Prostate gland (tissue), 2 donors: ENCODE results near the gene RPL18A. TPM values are rescaled to one million over a fixed set of nuclear protein-coding genes. Genes with fewer than 3 reads are reported as not detected.

Experiments used
- DNase-seq: peaks from one replicate; pipeline ENCODE4 v3.0.0-alpha.2; 2019; ENCODE audit warnings: low spot score
- H3K27ac ChIP-seq, 2 donors: fragments of 200-600 bp; sonication (generic); 2 replicates each; pipeline ENCODE4 v1.5.1; 2017 to 2019
- H3K27me3 ChIP-seq: fragments of 200-600 bp; sonication (generic); replicated peaks from 2 replicates; pipeline ENCODE4 v1.5.1; 2019; ENCODE audit not compliant: insufficient read depth
- H3K36me3 ChIP-seq, 2 donors: fragments of 200-600 bp; sonication (generic); 1 replicate in 1 of 2; 2 replicates in 1 of 2; pipeline versions ENCODE4 v1.5.1 to v1.8.1; 2017 to 2019
- H3K4me1 ChIP-seq: fragments of 200-600 bp; sonication (generic); replicated peaks from 2 replicates; pipeline ENCODE4 v1.5.1; 2019
- H3K4me3 ChIP-seq, 2 donors: fragments of 200-600 bp; sonication (generic); 2 replicates each; pipeline ENCODE4 v1.5.1; 2017 to 2019
- H3K9me3 ChIP-seq: fragments of 200-600 bp; sonication (generic); 2 replicates; pipeline ENCODE4 v1.5.1; 2017
- POLR2A ChIP-seq: fragments of 450-650 bp; IDR thresholded peaks from one replicate; pipeline ENCODE4 v1.6.1; 2016; ENCODE audit warnings: antibody characterized with exemption, mild to moderate bottlenecking
- POLR2AphosphoS5 ChIP-seq: sonication (generic); formaldehyde crosslinking; IDR thresholded peaks from one replicate; pipeline ENCODE4 v1.6.1; 2017; ENCODE audit warnings: antibody characterized with exemption
- WGBS: methylation state at CpG from one replicate; pipeline ENCODE4 v1.1.5; 2018; 5-methylcytosine and 5-hydroxymethylcytosine counted together
- intact Hi-C: fragments of 100-400 bp; cut with DNase I; formaldehyde crosslinking; loops from one replicate; pipeline ENCODE4 v1.14.2; 2022
- total RNA-seq, 2 donors: library from RNA; depleted of rRNA; stranded (reverse); fragments of >200 nt; gene quantifications; one replicate each; pipeline ENCODE4 v1.1.0, GENCODE V29; 2016
- TF ChIP-seq, protein P1 (sequence below), 4 experiments: fragments of 200-600 bp in 2 of 4; fragments of 450-650 bp in 2 of 4; sonication (generic) in 2 of 4; IDR thresholded peaks; 1 replicate in 3 of 4; 2 replicates in 1 of 4; pipeline ENCODE4 v1.5.1; 2016 to 2019; ENCODE audit warnings: antibody characterized with exemption in 4 of 4, mild to moderate bottlenecking in 2 of 4, moderate library complexity in 2 of 4

The RPL18A gene
- total RNA-seq, 2 donors from 2014 or later: 1,351 to 1,892 TPM

GRCh38 chr19:17893766-17894165, 34.1 kb downstream of the RPL18A start:
- DNase-seq: no peak
- WGBS: 76% methylated on average over 9 of the region's 9 CpGs
- no peak overlapping the region for H3K27ac ChIP-seq
- no peak for TF ChIP-seq POLR2AphosphoS5
- no peak for TF ChIP-seq POLR2A
- TF ChIP-seq, protein P1, sequence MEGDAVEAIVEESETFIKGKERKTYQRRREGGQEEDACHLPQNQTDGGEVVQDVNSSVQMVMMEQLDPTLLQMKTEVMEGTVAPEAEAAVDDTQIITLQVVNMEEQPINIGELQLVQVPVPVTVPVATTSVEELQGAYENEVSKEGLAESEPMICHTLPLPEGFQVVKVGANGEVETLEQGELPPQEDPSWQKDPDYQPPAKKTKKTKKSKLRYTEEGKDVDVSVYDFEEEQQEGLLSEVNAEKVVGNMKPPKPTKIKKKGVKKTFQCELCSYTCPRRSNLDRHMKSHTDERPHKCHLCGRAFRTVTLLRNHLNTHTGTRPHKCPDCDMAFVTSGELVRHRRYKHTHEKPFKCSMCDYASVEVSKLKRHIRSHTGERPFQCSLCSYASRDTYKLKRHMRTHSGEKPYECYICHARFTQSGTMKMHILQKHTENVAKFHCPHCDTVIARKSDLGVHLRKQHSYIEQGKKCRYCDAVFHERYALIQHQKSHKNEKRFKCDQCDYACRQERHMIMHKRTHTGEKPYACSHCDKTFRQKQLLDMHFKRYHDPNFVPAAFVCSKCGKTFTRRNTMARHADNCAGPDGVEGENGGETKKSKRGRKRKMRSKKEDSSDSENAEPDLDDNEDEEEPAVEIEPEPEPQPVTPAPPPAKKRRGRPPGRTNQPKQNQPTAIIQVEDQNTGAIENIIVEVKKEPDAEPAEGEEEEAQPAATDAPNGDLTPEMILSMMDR (IDR thresholded peaks at IDR 0.05): no peak
- intact Hi-C loops: no loop called here
- no peaks in the 10 kb centered on the region for H3K27me3 ChIP-seq
- no peaks in the 10 kb centered on the region for H3K9me3 ChIP-seq
- no peaks in the 10 kb centered on the region for H3K36me3 ChIP-seq
- no peaks in the 10 kb centered on the region for H3K4me1 ChIP-seq
- H3K4me3 ChIP-seq: no peak overlapping the region

DNA sequence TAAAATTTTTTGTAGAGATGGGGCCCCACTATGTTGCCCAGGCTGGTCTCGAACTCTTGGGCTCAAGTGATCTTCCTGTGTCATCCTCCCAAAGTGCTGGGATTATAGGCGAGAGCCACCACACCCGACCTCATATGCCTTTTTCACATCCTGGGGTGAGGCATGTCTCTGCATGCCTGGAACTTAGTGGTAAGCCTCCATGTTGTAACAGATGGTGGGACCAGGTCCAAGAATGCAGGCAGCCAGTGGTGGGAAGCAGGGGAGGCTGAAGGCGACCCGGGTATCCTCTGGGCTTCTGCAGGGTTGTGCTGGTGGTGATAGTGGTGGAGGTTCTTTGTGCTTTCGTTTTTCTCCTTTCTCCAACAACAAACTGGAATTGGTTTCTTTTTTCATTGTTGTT, 43.0 kb downstream of the RPL18A start:
- H3K27ac ChIP-seq: no peak overlapping the region
- 61% methylated on average over 6 of the region's 6 CpGs for WGBS
- intact Hi-C loops: no loop called here
- no peaks in the 10 kb centered on the region for H3K27me3 ChIP-seq
- no peaks in the 10 kb centered on the region for H3K4me1 ChIP-seq
- no peak for DNase-seq
- no peak overlapping the region for H3K4me3 ChIP-seq
- no peaks in the 10 kb centered on the region for H3K36me3 ChIP-seq
- TF ChIP-seq, protein P1 (IDR thresholded peaks at IDR 0.05): no peak
- no peak for TF ChIP-seq POLR2AphosphoS5
- TF ChIP-seq POLR2A: no peak
- no peaks in the 10 kb centered on the region for H3K9me3 ChIP-seq

- H3K9me3 ChIP-seq: no peaks in the 10 kb centered on the region
- no peaks in the 10 kb centered on the region for H3K4me1 ChIP-seq
- no peaks in the 10 kb centered on the region for H3K36me3 ChIP-seq
- no peak for DNase-seq
- 92% methylated on average over 3 of the region's 3 CpGs for WGBS
- H3K27ac ChIP-seq: no peak overlapping the region
- no peak overlapping the region for H3K4me3 ChIP-seq
- intact Hi-C loops: no loop called here
- TF ChIP-seq, protein P1 (IDR thresholded peaks at IDR 0.05): no peak
- TF ChIP-seq POLR2A (no peak), POLR2AphosphoS5 (no peak)
- H3K27me3 ChIP-seq: no peaks in the 10 kb centered on the region
Measured at GRCh38 chr19:17908244-17908643, 48.5 kb downstream of the RPL18A start.

- intact Hi-C loops: no loop called here
- WGBS: 44% methylated on average over 7 of the region's 7 CpGs
- Histone ChIP-seq H3K9me3 (no peaks in the 10 kb centered on the region), H3K4me1 (no peaks in the 10 kb centered on the region), H3K4me3 (no peak overlapping the region), H3K36me3 (no peaks in the 10 kb centered on the region), H3K27ac (no peak overlapping the region), H3K27me3 (no peaks in the 10 kb centered on the region)
- no peak for TF ChIP-seq POLR2AphosphoS5
- no peak for TF ChIP-seq POLR2A
- TF ChIP-seq, protein P1 (IDR thresholded peaks at IDR 0.05): no peak
- no peak for DNase-seq
Measured at GRCh38 chr19:17909003-17909732, 49.5 kb downstream of the RPL18A start.

GRCh38 chr19:17910791-17911360, 51.2 kb downstream of the RPL18A start:
- DNase-seq: no peak
- H3K9me3 ChIP-seq: no peaks in the 10 kb centered on the region
- H3K4me1 ChIP-seq: no peaks in the 10 kb centered on the region
- TF ChIP-seq POLR2AphosphoS5 (no peak), POLR2A (no peak)
- TF ChIP-seq, protein P1 (IDR thresholded peaks at IDR 0.05): no peak
- no peaks in the 10 kb centered on the region for H3K27me3 ChIP-seq
- H3K36me3 ChIP-seq: no peaks in the 10 kb centered on the region
- intact Hi-C loops: no loop called here
- WGBS: 77% methylated on average over 11 of the region's 11 CpGs
- no peak overlapping the region for H3K27ac ChIP-seq
- H3K4me3 ChIP-seq: no peak overlapping the region
